ENCODE data around the gene UCN. TPM values are rescaled to one million over a fixed set of nuclear protein-coding genes. Genes with fewer than 3 reads are reported as not detected.

Gene UCN
- total and polyA plus RNA-seq, 2 experiments from 2014 or later = 1.0 to 2.9 TPM

DNA sequence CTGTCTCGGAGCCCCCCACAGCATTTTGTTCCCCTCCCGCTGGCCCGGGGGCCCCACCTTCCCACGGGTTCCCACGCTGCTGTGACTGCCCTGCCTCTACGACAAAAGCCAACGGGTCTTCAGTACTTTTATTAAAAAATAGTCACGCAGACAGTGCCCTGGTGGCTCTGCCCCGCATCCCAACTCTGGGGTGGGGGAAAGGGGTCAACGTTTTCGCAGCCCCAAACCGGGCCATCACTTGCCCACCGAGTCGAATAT lies 1.0 kb downstream of the UCN start:
- no peaks in the 10 kb centered on the region for H3K79me2 ChIP-seq
- H3K4me3 ChIP-seq = no peak overlapping the region
- DNase-seq (ENCODE audit: low spot score) = no peak
- H3K27me3 ChIP-seq = peaks cover 48% of the 10 kb centered on the region
- no peaks in the 10 kb centered on the region for H3K9me3 ChIP-seq (ENCODE audit: low read depth)
- 30% methylated on average over 14 of the region's 14 CpGs for WGBS (ENCODE audit: low lambda C conversion rate, missing lambda C conversion rate)
- H3K4me1 ChIP-seq (ENCODE audit: insufficient read depth) = peaks cover 5% of the 10 kb centered on the region
- no peaks in the 10 kb centered on the region for H3K9me2 ChIP-seq (replicated peaks; ENCODE audit: insufficient read depth)
- H3K4me2 ChIP-seq = peak overlapping the region; percentile 49
- H4K20me1 ChIP-seq (ENCODE audit: insufficient read depth, poor library complexity, severe bottlenecking) = no peaks in the 10 kb centered on the region
- no peak for TF ChIP-seq EZH2phosphoT487 (IDR thresholded peaks at IDR 0.05; ENCODE audit: low read depth, severe bottlenecking, unreplicated experiment)
- TF ChIP-seq EZH2 (IDR thresholded peaks at IDR 0.05; ENCODE audit: borderline replicate concordance) = no peak
- TF ChIP-seq, protein P1, sequence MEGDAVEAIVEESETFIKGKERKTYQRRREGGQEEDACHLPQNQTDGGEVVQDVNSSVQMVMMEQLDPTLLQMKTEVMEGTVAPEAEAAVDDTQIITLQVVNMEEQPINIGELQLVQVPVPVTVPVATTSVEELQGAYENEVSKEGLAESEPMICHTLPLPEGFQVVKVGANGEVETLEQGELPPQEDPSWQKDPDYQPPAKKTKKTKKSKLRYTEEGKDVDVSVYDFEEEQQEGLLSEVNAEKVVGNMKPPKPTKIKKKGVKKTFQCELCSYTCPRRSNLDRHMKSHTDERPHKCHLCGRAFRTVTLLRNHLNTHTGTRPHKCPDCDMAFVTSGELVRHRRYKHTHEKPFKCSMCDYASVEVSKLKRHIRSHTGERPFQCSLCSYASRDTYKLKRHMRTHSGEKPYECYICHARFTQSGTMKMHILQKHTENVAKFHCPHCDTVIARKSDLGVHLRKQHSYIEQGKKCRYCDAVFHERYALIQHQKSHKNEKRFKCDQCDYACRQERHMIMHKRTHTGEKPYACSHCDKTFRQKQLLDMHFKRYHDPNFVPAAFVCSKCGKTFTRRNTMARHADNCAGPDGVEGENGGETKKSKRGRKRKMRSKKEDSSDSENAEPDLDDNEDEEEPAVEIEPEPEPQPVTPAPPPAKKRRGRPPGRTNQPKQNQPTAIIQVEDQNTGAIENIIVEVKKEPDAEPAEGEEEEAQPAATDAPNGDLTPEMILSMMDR (IDR thresholded peaks at IDR 0.05; ENCODE audit: poor library complexity) = no peak
- no peak overlapping the region for H3K27ac ChIP-seq
- H3K36me3 ChIP-seq (replicated peaks; ENCODE audit: insufficient read depth, low read depth) = no peaks in the 10 kb centered on the region
- H2AFZ ChIP-seq = no peak overlapping the region

DNA sequence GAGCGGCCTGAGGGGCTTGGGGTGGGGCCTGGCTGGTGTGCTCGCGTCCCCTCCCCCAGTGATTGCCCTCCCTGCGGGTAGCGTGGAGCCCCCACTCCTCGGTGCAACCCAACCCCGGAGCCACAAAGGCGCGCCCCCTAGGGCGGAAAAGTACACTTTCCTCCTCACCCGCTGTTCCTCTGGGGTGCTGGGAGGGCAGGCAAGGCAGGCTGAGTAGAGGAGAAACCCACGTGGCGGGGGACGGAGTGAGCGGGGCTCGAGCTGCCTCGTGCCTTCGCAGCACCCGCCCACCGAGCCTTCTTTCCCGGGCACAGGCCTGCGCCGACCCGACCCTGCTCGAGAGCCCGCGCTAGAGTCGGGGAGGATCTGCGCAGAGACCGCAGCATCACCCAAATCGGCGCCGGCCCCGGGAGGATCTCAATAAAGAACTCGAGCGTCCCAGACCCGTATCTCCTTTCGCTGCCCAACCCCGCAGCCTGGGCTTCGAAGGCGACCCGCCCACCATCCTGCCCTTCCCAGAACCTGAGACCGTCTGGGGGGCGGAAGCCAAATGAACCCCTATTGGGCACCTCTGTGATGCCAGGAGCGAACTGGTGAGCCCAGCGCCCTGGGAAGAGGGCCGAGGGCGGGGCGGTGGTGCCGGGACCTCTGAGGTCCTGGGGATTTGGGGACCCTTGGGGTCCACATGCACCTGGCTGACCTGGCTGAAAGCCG lies 1.5 kb downstream of the UCN start:
- WGBS (ENCODE audit: low lambda C conversion rate, missing lambda C conversion rate) = 23% methylated on average over 50 of the region's 51 CpGs
- DNase-seq (ENCODE audit: low spot score) = no peak
- no peak overlapping the region for H3K4me3 ChIP-seq

DNA sequence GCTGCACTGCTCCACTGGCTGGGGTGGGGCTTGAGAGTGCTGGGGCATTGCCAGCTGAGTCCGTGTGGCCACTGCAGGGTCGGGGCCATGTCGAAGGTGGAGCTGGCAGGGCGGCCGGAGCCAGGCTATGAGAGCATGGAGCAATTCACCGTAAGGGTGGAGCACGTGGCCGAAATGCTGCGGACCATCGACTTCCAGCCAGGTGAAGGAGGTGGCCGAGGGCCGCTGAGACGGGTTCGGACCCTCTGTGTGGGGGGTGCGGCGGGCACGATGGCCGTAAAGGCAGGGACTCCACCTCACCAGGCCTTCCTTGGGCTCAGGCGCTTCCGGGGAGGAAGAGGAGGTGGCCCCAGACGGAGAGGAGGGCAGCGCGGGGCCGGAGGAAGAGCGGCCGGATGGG lies 2.1 kb downstream of the UCN start:
- no peak for TF ChIP-seq EZH2 (IDR thresholded peaks at IDR 0.05; ENCODE audit: borderline replicate concordance)
- TF ChIP-seq, protein P1 (IDR thresholded peaks at IDR 0.05; ENCODE audit: poor library complexity) = no peak
- TF ChIP-seq EZH2phosphoT487 (IDR thresholded peaks at IDR 0.05; ENCODE audit: low read depth, severe bottlenecking, unreplicated experiment) = no peak
- no peaks in the 10 kb centered on the region for H3K9me2 ChIP-seq (replicated peaks; ENCODE audit: insufficient read depth)
- H3K9me3 ChIP-seq (ENCODE audit: low read depth) = no peaks in the 10 kb centered on the region
- H4K20me1 ChIP-seq (ENCODE audit: insufficient read depth, poor library complexity, severe bottlenecking) = no peaks in the 10 kb centered on the region
- H3K36me3 ChIP-seq (replicated peaks; ENCODE audit: insufficient read depth, low read depth) = no peaks in the 10 kb centered on the region
- 74% methylated on average over 21 of the region's 26 CpGs for WGBS (ENCODE audit: low lambda C conversion rate, missing lambda C conversion rate)
- no peak overlapping the region for H2AFZ ChIP-seq
- peaks cover 48% of the 10 kb centered on the region for H3K27me3 ChIP-seq
- peaks cover 5% of the 10 kb centered on the region for H3K4me1 ChIP-seq (ENCODE audit: insufficient read depth)
- H3K4me3 ChIP-seq = no peak overlapping the region
- no peak for DNase-seq (ENCODE audit: low spot score)
- no peaks in the 10 kb centered on the region for H3K79me2 ChIP-seq
- H3K27ac ChIP-seq = no peak overlapping the region
- H3K4me2 ChIP-seq = no peak overlapping the region

More for the DNA sequence above, 1.5 kb downstream of the UCN start:
- H3K36me3 ChIP-seq (replicated peaks; ENCODE audit: insufficient read depth, low read depth) = no peaks in the 10 kb centered on the region
- no peaks in the 10 kb centered on the region for H3K9me3 ChIP-seq (ENCODE audit: low read depth)
- no peaks in the 10 kb centered on the region for H3K79me2 ChIP-seq
- H3K4me2 ChIP-seq = peak overlapping the region; percentile 29
- peaks cover 48% of the 10 kb centered on the region for H3K27me3 ChIP-seq
- no peaks in the 10 kb centered on the region for H4K20me1 ChIP-seq (ENCODE audit: insufficient read depth, poor library complexity, severe bottlenecking)
- H2AFZ ChIP-seq = no peak overlapping the region
- TF ChIP-seq EZH2 (IDR thresholded peaks at IDR 0.05; ENCODE audit: borderline replicate concordance) (no peak), EZH2phosphoT487 (IDR thresholded peaks at IDR 0.05; ENCODE audit: low read depth, severe bottlenecking, unreplicated experiment) (no peak)
- TF ChIP-seq, protein P1 (IDR thresholded peaks at IDR 0.05; ENCODE audit: poor library complexity) = no peak
- peaks cover 5% of the 10 kb centered on the region for H3K4me1 ChIP-seq (ENCODE audit: insufficient read depth)
- H3K9me2 ChIP-seq (replicated peaks; ENCODE audit: insufficient read depth) = no peaks in the 10 kb centered on the region
- no peak overlapping the region for H3K27ac ChIP-seq

All from hepatocyte (in vitro differentiated cells).